Esophagus (tissue), 2 donors: ENCODE data around the gene C17orf113. TPM values are rescaled to one million over a fixed set of nuclear protein-coding genes. Genes with fewer than 3 reads are reported as not detected.

ENCODE experiments used
- H3K27ac ChIP-seq, 2 donors: one replicate each; pipeline ENCODE4 v1.5.1; 2013; ENCODE audit warnings: low read depth in 2 of 2, mild to moderate bottlenecking in 2 of 2, inconsistent platforms in 1 of 2, low read length in 1 of 2, moderate library complexity in 1 of 2
- H3K27me3 ChIP-seq, 2 donors: one replicate each; pipeline ENCODE4 v1.6.1; 2013; ENCODE audit warnings: low read length in 2 of 2, control low read depth in 1 of 2, mild to moderate bottlenecking in 1 of 2; ENCODE audit not compliant: insufficient read depth in 2 of 2, control insufficient read depth in 1 of 2
- H3K36me3 ChIP-seq, 2 donors: one replicate each; pipeline ENCODE4 v1.6.1; 2013; ENCODE audit warnings: low read length in 1 of 2; ENCODE audit not compliant: control insufficient read depth in 2 of 2, insufficient read depth in 2 of 2
- H3K4me1 ChIP-seq, 2 donors: one replicate each; pipeline ENCODE4 v1.6.1; 2013; ENCODE audit warnings: low read length in 1 of 2; ENCODE audit not compliant: control insufficient read depth in 2 of 2, insufficient read depth in 2 of 2
- H3K4me3 ChIP-seq, 2 donors: one replicate each; pipeline ENCODE4 v1.5.1; 2013; ENCODE audit warnings: low read length in 2 of 2, mild to moderate bottlenecking in 2 of 2, low read depth in 1 of 2, moderate library complexity in 1 of 2
- H3K9me3 ChIP-seq, 2 donors: one replicate each; pipeline ENCODE4 v1.6.1; 2013; ENCODE audit warnings: mild to moderate bottlenecking in 2 of 2, low read depth in 1 of 2, low read length in 1 of 2, moderate library complexity in 1 of 2; ENCODE audit not compliant: control insufficient read depth in 2 of 2, insufficient read depth in 1 of 2
- WGBS, 2 donors: extraction: QIAGEN DNeasy Blood & Tissue Kit; methylation state at CpG; one replicate each; pipeline ENCODE4 v1.1.7; 2013; 5-methylcytosine and 5-hydroxymethylcytosine counted together
- polyA plus RNA-seq, 2 donors: library from polyadenylated mRNA; stranded (reverse); fragments of 200-250 nt; gene quantifications; one replicate each; pipeline ENCODE4 v1.2.3, GENCODE V29; 2013
- donor health status: healthy with polysubstance abuse.
- donor health status: Bipolar disorder and iron deficiency.

C17orf113 gene
- polyA plus RNA-seq, 2 donors, result 0.32 to 0.39 TPM

DNA sequence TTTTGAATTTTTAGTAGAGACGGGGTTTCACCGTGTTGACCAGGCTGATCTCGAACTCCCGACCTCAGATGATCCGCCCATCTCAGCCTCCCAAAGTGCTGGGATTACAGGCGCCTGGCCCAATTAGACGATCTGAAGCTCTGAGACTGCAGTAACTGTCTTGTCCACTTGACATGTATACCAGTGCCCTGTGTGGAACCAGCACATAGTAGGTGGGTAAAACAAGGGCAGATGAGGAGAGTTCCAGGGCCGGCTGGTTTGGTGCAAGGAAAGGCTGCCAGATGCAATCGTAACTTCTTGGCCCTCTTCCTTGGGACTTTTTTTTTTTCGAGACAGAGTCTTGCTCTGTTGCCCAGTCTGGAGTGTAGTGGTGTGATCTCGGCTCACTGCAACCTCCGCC lies 3.1 kb downstream of the C17orf113 start:
- no peaks in the 10 kb centered on the region for H3K27me3 ChIP-seq
- H3K9me3 ChIP-seq, result no peaks in the 10 kb centered on the region
- H3K36me3 ChIP-seq, result no peaks in the 10 kb centered on the region
- 86 to 88% methylated on average over 12 of the region's 12 CpGs for WGBS, 2 donors
- H3K27ac ChIP-seq, result no peak overlapping the region
- no peaks in the 10 kb centered on the region for H3K4me1 ChIP-seq
- no peak overlapping the region for H3K4me3 ChIP-seq

DNA sequence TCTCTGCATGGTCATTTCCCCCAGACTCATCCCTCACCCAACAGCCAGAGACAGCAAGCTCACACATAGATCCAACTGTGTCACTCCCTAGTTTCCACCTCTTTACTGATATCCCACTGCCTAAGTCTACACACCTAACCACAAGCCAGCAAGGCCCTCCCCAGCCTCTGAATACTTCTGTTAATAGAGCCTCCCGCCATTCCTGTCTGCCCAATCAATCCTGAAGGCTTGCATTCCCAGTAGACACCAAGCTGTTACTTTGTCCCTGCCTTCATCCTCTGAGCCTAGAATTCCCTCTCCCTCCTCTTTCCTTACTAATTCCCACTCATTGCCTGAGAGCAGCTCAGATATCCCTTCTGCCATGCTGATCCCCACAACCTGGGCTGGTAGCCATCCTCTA lies 4.7 kb downstream of the C17orf113 start:
- Histone ChIP-seq H3K27ac (no peak overlapping the region), H3K27me3 (no peaks in the 10 kb centered on the region), H3K9me3 (no peaks in the 10 kb centered on the region), H3K36me3 (no peaks in the 10 kb centered on the region), H3K4me3 (no peak overlapping the region), H3K4me1 (no peaks in the 10 kb centered on the region)
- 75 to 89% methylated on average over 1 of the region's 1 CpG for WGBS, 2 donors

DNA sequence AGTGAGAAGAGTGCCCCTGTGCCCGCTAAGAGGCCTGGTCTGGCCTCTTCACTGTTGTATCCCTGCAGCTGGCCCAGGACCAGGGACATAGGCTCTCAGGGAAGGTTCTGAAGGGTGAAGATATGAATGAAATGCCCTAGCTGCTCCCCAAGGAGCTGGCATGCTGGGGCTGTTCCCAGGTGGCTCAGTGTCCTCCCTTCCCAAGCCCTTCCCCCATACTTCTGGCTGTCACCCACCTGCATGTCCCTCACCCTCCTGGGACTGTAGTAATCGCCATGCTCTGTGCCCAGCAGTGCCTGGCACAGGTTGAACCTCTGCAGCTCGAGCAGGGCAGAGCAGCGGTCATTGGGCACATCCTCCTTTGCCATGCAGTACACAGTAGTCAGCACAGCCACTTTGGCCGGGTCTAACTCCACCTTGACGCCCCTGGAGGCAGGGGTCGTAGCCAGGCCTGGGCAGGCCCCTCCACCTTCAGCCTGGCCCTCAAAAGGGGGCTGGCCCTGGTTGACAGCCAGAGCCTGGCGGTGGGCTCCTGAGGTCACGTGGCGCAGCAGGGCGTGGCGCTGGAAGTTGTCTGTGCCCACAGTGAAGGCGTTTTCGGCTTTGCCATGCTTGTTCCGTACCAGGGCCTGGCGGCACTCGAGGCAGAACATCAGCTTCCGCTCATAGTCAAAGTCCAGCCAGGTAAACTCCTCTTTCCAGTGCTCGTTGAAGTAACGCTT lies 7.6 kb downstream of the C17orf113 start:
- Histone ChIP-seq H3K9me3 (no peaks in the 10 kb centered on the region), H3K4me1 (peaks cover 0 to 3% of the 10 kb centered on the region in 2 donors), H3K27ac (no peak overlapping the region), H3K4me3 (no peak overlapping the region), H3K36me3 (no peaks in the 10 kb centered on the region), H3K27me3 (no peaks in the 10 kb centered on the region)
- 88% methylated on average over 20 of the region's 20 CpGs for WGBS, 2 donors

DNA sequence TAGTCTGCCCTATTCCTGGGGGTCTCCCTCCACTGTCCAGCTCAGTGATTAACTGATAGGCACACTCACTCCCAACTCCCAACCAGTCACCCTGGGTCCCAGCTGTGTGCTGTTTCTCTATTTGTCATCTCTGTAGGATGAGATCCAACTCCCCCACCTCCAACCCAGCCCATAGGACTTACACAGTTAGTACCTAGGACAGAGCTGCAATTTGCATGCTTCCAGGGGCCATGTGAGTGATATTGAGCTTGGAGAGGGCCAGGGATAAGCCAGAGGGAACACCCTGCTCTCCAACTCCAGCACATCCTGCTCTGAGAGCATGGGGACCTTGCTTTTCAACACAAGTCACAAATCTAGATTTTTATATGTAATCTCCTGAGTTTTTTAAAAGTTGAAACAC lies 8.8 kb downstream of the C17orf113 start:
- Histone ChIP-seq H3K27ac (no peak overlapping the region), H3K4me3 (no peak overlapping the region), H3K4me1 (peaks cover 0 to 3% of the 10 kb centered on the region in 2 donors), H3K36me3 (no peaks in the 10 kb centered on the region), H3K27me3 (no peaks in the 10 kb centered on the region), H3K9me3 (no peaks in the 10 kb centered on the region)

DNA sequence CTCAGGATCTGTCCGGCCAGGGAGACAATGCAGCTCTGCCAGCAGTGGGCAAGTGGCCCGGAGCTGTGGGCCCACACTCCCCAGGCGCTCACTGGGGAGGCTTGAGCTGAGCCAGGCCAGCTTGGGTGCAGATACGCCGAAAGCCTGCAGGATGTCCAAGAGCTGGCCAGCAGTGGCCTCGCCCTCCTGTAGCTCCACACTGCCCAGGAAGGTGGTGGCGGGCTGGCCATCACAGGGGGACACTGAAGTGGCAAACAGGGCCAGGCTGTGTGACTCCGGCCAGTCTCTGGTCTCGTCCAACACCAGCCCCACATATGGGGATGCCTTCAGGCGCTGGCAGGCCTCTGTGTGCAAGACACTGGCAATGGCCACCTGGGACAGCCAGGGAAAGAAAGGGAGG lies 9.6 kb downstream of the C17orf113 start:
- Histone ChIP-seq H3K27ac (no peak overlapping the region), H3K36me3 (no peaks in the 10 kb centered on the region), H3K9me3 (no peaks in the 10 kb centered on the region), H3K4me1 (peaks cover 0 to 3% of the 10 kb centered on the region in 2 donors), H3K4me3 (no peak overlapping the region), H3K27me3 (no peaks in the 10 kb centered on the region)
- WGBS, 2 donors, result 95 to 98% methylated on average over 9 to 10 of the region's 10 CpGs

DNA sequence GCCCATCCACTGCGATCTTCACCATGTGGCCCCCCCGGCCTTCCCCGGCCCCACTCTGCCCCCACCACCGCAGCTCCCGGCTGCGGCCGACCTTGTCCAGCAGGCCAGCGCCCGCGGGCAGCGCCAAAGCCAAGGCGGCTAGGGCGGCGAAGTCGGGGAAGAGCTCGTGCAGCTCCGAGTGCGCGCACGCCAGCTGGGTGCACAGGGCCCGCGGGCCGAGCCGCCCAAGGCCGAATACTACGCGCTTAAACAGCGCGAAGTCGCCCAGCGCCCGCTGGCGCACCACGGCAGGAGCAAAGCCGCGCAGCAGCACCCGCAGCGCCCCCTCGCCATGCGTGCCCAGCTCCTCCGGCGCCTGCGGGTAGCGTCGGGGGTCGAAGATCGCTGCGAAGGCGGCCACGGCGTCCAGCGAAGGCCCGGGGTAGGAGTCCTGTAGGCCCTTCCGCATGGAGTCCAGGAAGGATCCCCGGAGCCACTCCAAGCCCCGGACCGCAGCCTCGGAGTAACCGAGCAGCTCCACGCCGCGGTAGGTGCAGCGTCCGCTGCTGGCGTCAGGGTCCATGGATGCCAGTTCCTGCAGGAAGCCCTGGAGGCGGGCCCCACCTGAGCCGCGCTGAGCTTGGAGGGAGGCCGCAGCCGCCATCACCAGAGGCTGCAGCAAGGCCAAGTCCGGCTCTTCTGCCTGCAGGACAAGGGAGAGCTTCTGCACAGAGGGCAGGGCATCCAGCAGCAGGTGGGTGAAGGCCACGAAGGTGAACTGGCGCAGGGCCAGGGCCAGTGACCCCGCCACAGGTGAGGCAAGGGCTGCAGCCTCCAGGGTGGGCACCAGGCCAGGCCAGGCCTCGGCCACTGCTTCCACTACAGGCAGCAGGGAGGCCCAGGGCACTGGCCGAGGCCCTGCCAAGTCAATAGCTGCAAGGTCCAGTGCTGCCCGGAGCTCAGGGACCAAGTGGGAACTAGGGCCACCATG lies 10.3 kb downstream of the C17orf113 start:
- Histone ChIP-seq H3K4me1 (peaks cover 0 to 3% of the 10 kb centered on the region in 2 donors), H3K27me3 (no peaks in the 10 kb centered on the region), H3K4me3 (no peak overlapping the region), H3K9me3 (no peaks in the 10 kb centered on the region), H3K27ac (no peak overlapping the region), H3K36me3 (no peaks in the 10 kb centered on the region)
- 52 to 55% methylated on average over 77 of the region's 77 CpGs for WGBS, 2 donors

DNA sequence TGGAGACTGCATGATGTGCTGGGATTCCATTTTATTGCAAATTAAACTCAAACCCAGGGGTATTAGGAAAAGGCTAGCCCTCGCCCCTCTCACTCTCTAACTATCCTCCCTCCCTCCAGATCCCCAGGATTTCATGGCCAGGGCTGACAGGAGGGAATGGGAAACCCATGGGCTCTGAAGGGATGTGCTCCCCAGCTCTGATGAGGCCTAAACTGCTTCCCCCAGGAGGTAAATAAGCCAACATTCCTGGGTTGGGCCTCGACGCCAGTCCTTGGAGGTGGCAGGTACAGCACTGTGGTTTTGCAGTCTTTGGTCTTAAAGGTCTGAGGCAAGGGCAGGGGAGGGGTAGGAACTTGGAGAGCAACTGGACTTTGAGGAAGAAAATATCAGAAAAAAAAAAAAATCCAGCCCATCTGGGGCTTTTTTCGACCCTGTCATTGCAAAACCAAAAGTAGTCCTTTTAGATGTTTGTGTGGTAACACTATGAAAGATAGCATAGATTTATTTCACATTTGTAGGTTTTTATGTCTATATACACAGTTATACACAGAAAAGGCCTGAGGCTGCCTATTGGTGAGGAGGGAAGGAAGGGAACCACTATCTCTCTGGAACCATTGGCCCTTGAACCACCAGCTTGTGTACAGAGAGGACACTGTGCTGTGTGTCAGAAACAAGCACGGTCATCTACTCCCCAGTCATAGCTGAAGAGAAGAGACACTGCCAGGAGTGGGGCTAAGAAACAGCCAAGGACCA lies 12.0 kb downstream of the C17orf113 start:
- no peaks in the 10 kb centered on the region for H3K9me3 ChIP-seq
- H3K4me1 ChIP-seq, result peaks cover 0 to 3% of the 10 kb centered on the region in 2 donors
- H3K36me3 ChIP-seq, result no peaks in the 10 kb centered on the region
- H3K27ac ChIP-seq, result no peak overlapping the region
- no peak overlapping the region for H3K4me3 ChIP-seq
- H3K27me3 ChIP-seq, result no peaks in the 10 kb centered on the region
- 73 to 80% methylated on average over 5 of the region's 5 CpGs for WGBS, 2 donors

DNA sequence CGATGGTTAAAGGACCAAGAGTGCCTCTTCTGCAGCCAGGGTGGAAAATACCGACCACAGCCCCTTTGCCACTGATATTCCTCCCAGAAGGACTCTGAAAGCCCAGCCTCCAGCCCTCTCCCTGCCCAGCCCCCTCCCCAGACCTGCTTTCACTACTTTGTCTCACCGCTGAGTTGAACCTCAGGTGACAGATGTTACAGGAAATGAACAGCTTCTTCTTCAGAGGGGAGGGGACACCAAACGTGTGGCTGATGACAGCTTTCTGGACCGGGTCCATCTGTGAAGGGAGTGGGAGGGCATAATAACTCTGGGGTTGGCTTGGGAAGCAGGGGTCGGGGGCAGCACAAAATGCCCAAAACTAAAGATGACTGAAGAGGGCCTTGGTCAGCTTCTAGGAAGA lies 16.3 kb downstream of the C17orf113 start:
- no peaks in the 10 kb centered on the region for H3K36me3 ChIP-seq
- 42 to 45% methylated on average over 6 of the region's 6 CpGs for WGBS, 2 donors
- H3K27ac ChIP-seq, result no peak overlapping the region
- H3K27me3 ChIP-seq, result no peaks in the 10 kb centered on the region
- no peaks in the 10 kb centered on the region for H3K9me3 ChIP-seq
- no peaks in the 10 kb centered on the region for H3K4me1 ChIP-seq
- no peak overlapping the region for H3K4me3 ChIP-seq

DNA sequence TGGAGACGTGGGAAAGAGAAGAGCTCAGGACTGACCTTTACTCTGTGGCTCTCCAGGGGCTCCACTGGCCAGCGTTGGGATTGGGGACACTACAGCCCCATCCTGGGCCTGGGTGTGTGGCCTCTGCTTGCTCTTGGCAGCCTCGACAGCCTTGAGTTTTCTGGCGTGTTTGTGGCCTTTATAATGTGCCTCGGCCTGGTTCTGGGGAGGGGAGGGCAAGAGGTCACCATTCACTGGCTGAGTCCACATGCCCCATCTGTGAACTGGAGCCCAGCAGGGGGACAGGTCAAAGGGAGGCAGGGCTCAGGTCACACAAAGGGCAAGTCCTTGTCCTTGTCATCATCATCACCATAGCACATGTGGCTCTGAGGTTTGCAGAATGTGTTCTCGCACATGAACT lies 18.8 kb downstream of the C17orf113 start:
- H3K27ac ChIP-seq, result no peak overlapping the region
- 62 to 71% methylated on average over 6 of the region's 6 CpGs for WGBS, 2 donors
- H3K9me3 ChIP-seq, result no peaks in the 10 kb centered on the region

More for the DNA sequence above, 18.8 kb downstream of the C17orf113 start:
- Histone ChIP-seq H3K36me3 (no peaks in the 10 kb centered on the region), H3K4me3 (no peak overlapping the region), H3K4me1 (no peaks in the 10 kb centered on the region), H3K27me3 (no peaks in the 10 kb centered on the region)
